ENCODE measurements around the gene SMC4.

SMC4 gene

DNA sequence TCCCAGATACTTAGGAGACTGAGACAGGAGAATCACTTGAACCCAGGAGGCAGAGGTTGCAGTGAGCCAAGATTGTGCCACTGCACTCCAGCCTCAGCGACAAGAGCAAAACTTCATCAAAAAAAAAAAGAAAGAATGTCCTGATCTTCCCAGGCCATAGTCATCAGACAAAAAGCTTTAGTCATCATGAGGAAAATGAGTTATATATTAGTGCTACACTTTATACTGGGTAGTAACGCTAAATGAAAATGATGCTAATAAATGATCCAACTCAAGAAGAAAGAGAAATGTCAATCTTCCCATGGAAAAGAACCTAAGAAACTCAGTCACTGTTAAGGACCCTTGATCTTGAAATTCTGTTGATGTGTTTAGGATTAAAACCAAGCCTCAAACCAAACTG is 76.4 kb downstream of the SMC4 start:
- DNase-seq (ENCODE audit: low read depth in 3 of 3) = no peak

DNA sequence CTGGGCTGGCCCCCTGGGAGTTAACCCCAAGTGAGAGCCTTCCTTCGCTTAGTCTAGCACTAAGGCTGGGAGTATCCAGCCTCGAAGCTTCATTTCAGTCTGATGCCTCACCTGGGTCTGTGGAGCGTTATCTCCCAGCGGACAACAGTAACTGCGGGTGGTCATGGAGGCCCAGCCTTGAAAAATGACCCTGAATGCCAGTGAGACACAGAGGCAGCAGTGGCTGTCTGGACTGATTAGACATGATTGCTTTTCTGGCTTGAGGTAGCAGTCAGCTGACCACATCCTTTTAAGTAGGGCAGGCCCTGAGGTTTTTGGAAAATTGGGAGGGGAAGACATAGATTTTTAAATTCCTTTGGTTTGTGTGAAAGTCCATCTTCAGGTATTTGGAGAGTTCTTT is 78.3 kb downstream of the SMC4 start:
- DNase-seq (ENCODE audit: low read depth in 3 of 3) = no peak

DNA sequence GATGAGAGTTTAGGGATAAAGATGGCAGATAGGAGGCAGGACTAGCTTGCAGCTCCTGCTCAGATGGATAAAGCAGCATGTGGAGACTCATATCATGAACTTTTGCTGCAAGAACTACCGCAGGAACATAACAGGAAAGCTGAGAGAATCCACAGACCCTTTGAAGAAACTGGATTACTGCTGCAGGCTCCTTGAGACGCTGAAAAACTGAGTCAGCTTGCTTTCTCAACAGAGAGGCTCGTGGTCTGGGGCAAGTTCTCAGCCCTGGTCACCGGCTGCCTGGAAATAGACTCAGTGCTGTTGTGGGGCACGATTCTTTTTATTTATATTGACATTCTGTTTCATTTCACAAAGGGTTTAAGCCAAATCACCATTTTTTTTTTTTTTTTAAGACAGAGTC is 78.9 kb downstream of the SMC4 start:
- no peak for DNase-seq (ENCODE audit: low read depth in 3 of 3)

DNA sequence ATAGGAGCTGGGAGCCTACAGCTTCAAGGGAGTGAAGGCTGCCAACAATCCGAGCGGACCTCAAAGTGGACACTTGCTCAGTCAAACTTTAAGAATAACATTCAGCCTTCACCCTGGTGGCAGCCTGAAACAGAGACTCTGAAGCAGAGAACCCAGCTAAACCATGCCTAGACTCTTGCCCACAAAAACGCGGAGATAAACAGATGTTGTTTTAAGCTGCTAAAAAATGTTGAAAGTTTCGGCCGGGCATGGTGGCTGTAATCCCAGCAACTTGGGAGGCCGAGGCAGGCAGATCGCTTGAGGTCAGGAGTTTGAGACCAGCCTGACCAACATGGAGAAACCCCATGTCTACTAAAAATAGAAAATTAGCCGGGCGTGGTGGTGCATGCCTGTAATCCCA is 79.9 kb downstream of the SMC4 start:
- no peak for DNase-seq (ENCODE audit: low read depth in 3 of 3)

DNA sequence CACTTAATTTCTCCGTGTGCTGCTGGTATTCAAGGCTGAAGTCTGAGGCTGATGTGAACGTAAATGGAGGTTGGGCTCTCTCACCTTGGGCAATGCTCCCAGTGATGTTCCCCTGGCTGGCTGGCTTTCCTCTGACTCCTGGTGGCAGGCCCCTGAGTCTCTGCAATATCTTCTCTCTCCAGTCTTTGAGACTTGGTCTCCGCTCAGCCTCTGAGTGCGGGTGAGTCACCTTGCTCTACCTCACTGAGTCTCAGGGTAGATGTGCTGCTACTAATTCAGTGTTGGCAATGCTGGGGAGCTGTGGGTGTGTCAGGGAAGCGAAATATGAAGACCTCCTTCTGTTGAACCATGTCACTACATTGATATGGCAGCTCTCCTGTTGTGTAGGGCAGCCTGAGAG is 81.5 kb downstream of the SMC4 start:
- DNase-seq (ENCODE audit: low read depth in 3 of 3) = no peak

DNA sequence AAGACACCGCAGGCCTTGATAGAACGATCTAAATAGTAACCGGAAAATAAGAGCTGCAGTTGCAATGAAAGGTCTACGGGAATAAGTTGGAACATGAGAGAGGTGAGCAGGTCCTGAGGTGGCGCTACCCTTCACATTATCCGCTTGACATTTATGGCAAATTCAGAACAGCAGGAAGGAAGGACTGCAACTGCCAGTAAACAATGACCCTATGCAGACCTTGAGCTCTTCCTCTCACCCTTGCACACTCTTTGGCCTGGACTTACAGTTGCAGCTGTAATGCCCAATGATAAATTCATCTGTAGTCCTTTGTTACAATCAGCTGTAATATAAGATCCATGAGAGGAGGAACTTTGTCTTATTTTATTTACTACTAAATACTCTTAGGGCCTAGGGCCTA is 82.4 kb downstream of the SMC4 start:
- DNase-seq (ENCODE audit: low read depth in 3 of 3) = no peak

DNA sequence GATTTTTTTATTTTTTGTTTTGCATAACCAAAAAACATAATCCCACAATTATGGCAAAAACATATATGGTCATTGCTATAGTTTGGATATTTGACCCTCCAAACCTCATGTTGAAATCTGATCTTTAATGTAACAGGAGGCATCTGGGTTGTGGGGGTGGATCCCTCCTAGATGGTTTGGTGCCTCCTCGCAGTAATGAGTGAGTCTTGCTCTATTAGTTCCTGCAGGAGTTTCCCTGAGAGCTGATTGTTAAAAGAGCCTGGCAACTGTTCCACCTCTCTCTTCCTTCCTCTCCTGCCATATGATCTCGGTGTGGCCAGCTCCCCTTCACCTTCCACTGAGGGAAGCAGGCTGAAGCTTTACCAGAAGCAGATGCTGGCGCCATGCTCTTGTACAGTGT is 83.3 kb downstream of the SMC4 start:
- no peak for DNase-seq (ENCODE audit: low read depth in 3 of 3)
